Measurements from ENCODE around the gene STXBP5.

DNA sequence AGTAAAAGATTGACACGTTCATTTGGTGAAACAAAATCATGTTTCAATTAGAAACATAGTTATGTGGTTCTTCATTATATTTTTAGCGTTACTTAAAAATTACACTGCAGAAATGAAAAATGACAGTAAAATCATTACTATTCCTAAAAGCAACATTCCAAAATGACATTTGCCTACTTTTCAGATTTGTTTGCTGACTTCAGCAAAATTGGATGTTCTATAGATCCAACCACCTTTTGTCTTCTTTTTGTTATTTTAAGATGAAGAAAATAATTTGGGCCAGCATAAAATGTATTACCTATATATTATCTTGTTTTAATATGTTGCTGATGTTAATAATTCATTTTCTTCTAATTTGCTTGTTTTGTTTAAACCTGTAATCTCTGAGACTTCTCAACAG is 30.5 kb downstream of the STXBP5 start:
- TF ChIP-seq, protein P1, sequence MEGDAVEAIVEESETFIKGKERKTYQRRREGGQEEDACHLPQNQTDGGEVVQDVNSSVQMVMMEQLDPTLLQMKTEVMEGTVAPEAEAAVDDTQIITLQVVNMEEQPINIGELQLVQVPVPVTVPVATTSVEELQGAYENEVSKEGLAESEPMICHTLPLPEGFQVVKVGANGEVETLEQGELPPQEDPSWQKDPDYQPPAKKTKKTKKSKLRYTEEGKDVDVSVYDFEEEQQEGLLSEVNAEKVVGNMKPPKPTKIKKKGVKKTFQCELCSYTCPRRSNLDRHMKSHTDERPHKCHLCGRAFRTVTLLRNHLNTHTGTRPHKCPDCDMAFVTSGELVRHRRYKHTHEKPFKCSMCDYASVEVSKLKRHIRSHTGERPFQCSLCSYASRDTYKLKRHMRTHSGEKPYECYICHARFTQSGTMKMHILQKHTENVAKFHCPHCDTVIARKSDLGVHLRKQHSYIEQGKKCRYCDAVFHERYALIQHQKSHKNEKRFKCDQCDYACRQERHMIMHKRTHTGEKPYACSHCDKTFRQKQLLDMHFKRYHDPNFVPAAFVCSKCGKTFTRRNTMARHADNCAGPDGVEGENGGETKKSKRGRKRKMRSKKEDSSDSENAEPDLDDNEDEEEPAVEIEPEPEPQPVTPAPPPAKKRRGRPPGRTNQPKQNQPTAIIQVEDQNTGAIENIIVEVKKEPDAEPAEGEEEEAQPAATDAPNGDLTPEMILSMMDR (conservative IDR thresholded peaks at IDR 0.05): no peak
- no peak for TF ChIP-seq ZFX (IDR thresholded peaks at IDR 0.05)
